ENCODE results near the gene SUCLG1.

Gene SUCLG1

GRCh38 chr2:84461310-84461709 is 2.2 kb upstream of the SUCLG1 start:
- no peak for DNase-seq (ENCODE audit: low spot score)

DNA sequence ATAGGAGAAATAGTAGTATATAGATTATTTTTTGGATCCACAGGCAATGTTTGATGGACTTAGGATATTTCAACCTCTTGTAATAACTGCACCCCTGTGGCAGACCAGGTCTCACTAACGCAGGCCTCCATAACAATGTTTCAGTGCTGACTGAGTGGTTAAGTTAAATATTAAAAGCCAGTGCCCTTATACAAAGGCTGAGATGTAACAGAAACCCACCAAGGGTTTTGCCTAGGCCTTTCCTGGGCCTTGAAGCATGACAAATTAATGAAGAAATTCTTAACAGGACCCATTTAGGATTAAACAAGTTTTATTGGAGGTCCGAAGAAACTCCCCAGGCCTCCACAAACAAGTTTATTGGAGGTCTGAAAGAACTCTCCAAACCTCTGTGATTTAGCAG is 1.6 kb upstream of the SUCLG1 start:
- no peak for DNase-seq (ENCODE audit: low spot score)

- DNase-seq (ENCODE audit: low spot score): no peak
These were observed 907 bp upstream of the SUCLG1 start for GRCh38 chr2:84459944-84460429.

DNA sequence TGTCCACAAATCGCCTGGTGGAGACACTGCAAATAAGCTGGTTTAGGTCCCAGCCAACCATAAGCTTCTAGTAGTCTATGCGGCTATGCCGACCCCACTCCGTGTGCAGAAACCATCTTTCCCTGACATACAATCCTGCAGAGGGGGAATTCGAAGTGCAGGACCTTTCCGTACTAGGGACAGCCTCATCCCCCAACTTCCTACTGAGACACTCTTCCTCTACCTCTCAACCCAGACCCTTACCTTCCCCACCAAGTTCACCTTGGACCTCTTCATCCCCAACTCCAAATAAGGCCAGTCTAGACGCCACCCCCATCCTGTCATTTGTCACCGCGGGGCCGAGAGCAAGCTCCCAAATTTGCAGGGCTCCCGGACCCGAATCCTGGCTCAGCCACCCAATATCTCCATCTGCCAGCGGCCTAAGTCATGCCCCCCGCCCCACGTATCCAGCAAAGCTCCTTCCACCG is 496 bp downstream of the SUCLG1 start:
- DNase-seq (ENCODE audit: low spot score): peak; percentile 18

DNA sequence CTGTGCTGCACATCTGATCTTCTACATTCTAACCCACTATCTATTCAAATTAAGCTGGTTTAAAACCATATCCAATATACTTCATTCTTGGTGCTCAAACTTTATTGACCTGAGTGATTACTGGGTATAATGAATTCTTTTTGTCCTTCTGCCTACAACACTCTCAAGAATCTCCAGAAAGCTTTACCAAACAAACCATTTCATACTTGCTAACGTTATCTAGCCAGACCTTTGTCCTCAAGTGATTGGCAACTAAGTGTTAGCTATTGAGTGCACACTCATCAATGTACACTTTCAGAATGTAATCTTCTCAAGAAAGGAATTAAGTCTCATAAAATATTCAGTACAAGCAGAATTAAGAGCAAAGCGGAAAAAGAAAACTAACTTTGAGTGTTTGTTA is 1.4 kb downstream of the SUCLG1 start:
- no peak for DNase-seq (ENCODE audit: low spot score)

DNA sequence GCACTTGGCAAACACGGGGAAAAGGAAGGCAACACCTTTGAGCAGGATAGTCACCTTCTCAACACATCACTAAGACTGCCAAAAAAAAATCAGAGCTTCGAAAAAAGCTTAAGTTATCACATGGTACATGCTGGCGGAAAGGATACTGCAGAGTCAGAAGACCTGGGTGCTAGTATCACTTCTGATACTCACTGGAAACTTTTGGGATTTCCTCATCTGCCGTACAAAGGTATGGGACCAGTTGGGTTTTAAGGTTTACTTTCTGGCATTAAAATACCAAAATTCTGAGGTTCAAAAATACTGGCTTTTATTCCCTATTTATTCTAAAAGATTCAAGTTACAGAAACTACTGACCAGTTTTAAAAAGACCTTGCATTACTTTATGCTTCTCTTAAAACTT is 2.9 kb downstream of the SUCLG1 start:
- no peak for DNase-seq (ENCODE audit: low spot score)

GRCh38 chr2:84454581-84454980 is 4.5 kb downstream of the SUCLG1 start:
- no peak for DNase-seq (ENCODE audit: low spot score)

- DNase-seq (ENCODE audit: low spot score): no peak
These were observed 6.5 kb downstream of the SUCLG1 start for GRCh38 chr2:84452624-84453023.

DNA sequence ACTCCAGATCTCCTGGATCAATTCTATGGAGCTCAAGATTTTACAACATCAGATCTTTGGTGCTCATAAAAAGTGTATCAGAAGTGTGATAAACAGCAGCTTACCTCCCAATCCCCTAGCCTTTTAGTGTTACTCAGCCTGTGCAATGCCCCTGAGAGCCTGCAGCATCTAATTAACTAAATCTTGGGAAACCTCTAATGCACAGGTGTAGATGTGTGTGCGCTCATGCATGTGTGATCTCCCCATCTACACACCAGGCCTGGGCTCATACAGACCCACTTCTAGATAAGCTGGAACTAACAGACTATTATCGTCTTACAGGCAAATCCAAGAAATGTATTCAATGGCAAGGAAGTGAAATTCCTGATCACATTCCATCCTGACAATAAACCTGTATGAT is 7.5 kb downstream of the SUCLG1 start:
- DNase-seq (ENCODE audit: low spot score): no peak

DNA sequence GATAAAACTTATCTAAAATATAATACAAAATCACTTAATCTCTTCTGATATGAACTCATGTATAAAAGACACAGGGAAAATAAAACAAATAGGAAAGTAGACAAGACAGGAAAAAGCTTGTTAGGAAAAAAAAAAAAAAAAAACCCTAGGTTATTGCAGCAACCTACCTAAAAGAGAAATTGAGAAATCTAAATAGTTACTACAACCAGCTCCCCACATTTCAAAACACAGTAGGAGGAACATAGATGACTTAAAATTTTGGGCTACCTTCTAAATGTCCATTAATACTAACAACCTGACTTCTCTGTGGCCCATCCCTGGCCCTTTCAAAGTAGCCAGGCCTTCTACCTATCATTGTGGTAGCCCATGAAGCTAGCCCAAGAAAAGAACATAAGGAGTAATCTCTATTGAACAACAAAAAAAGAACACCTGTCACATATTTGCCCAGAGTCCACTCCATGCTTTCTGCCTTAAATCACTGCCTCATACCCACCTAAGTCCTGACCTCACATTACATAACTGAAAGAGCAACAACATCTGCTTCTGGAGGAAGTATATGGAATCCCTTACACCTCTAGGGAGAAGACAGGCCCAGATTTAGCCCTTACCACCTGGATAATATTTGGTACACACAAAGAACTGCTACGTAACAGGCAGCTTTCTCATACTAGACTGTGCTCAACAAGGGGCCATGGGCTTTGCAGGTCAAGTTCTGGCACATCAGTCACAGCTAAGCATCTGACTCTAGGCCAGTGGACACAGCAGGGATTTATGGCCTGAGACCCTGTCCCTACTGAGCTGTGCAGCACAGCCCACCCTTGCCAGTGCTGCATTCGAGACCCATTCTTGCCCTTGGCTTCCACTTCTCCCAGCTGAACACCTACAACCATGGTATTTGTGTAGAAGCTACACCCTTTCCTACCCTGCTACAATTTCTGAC is 8.5 kb downstream of the SUCLG1 start:
- DNase-seq (ENCODE audit: low spot score): no peak

DNA sequence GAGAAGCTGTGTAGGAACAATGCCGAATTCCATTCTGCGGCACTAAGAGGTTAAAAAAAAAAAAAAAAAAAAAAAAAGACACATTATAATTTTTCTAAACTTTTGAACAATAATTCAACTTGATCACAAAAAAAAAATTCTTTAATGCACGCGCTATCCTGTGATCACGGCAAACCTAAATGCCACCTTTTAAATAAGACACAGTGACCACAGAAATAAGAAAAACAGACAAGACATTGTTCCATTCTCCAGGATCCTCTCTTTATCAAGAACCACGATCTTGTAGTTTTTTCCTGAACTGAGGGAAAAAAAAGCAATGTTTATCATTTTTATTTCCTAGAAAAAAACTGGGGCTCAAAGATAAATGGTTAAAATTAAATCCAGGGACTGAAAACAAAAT is 9.4 kb downstream of the SUCLG1 start:
- no peak for DNase-seq (ENCODE audit: low spot score)

GRCh38 chr2:84449055-84449454 is 10.0 kb downstream of the SUCLG1 start:
- DNase-seq (ENCODE audit: low spot score): no peak

GRCh38 chr2:84443477-84443876 is 15.6 kb downstream of the SUCLG1 start:
- no peak for DNase-seq (ENCODE audit: low spot score)

DNA sequence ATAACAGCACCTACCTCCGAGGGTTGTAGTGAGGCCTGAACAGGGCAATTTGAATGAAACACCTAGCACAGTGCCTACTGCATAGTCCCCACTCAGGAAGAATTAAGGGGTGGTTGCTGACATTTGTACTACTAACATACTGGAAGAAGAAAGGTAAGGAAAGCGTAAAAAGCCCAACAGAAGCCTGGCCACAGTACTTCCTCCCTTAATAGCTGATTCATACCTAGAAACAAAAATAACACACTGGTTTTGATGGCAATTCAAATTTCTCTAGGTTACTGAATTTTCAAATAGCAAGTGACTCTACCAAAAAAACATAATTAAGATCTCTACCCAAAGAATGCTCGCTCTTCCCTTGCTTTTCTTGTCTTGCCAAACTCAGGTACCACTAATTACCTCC is 16.2 kb downstream of the SUCLG1 start:
- no peak for DNase-seq (ENCODE audit: low spot score)

- DNase-seq (ENCODE audit: low spot score): no peak
These were observed 17.6 kb downstream of the SUCLG1 start for GRCh38 chr2:84441505-84441904.

DNA sequence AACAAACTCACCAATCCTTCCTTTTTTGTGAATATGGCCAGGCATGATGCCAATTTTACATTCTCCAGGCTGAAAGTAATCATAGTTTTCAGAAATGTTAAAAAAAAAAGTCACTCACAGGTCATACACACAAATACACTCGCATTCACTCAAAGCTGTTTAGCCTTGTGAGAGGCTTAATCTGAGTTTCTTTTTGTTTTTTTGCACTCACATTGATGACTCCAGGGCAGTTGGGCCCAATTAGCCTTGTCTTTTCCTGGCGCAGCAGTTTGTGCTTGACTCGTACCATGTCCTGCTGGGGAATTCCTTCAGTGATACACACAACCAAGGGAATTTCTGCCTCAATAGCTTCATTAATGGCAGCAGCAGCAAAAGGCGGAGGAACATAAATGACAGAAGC is 18.0 kb downstream of the SUCLG1 start:
- no peak for DNase-seq (ENCODE audit: low spot score)

GRCh38 chr2:84435345-84436025 is 23.6 kb downstream of the SUCLG1 start:
- no peak for DNase-seq (ENCODE audit: low spot score)

DNA sequence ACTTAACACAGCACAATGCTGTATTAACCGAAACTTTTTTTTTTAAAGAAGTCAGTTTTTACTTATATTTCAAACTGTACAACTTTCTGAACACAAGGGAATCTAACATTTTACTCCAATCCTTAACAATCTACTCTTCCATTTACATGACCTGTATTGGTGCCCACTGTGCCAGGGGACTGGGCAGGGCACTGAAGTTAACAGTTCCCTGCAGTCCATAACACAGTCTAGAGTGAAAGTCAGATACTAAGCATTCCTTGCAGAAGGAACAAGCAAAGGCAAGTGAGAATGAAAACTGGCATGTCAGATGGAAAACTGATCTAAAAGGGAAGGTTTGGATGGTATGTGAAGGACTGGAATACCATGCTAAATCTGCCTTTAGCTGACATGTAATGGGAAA is 29.8 kb downstream of the SUCLG1 start:
- DNase-seq (ENCODE audit: low spot score): no peak

- DNase-seq (ENCODE audit: low spot score): peak; percentile 50
These were observed 31.6 kb downstream of the SUCLG1 start for GRCh38 chr2:84427235-84428138.

DNA sequence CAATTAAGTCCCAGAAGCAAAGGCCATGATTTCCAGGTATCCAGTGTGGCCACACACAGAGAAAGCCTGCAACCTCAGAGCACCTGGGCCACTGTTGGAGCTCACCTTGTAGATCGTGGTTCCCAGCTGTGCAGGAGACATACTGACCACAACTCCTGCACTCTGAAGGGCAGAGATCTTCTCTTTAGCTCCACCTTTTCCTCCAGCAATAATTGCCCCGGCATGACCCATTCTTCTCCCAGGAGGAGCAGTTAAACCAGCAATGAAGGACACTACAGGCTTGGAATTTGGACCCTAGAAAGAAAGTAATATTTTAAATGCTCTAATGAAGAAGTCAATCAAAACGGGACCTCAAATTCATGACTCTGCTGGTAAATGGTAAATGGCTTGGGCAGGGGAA is 33.8 kb downstream of the SUCLG1 start:
- DNase-seq (ENCODE audit: low spot score): no peak

GRCh38 chr2:84424152-84424551 is 34.9 kb downstream of the SUCLG1 start:
- peak; percentile 58 for DNase-seq (ENCODE audit: low spot score)

- no peak for DNase-seq (ENCODE audit: low spot score)
These were observed 37.3 kb downstream of the SUCLG1 start for GRCh38 chr2:84421791-84422190.

Data from GM03348 (cell line).